Testis (tissue), 3 donors: ENCODE measurements around the gene VPS26B. TPM values are rescaled to one million over a fixed set of nuclear protein-coding genes. Genes with fewer than 3 reads are reported as not detected.

Experiments
- DNase-seq: peaks from one replicate; pipeline ENCODE4 v3.0.0-alpha.2; 2019
- H3K27ac ChIP-seq, 2 donors: fragments of 200-600 bp; sonication (generic); one replicate each; pipeline ENCODE4 v1.5.1; 2019
- H3K27me3 ChIP-seq: fragments of 200-600 bp; sonication (generic); one replicate; pipeline ENCODE4 v1.5.1; 2019
- H3K36me3 ChIP-seq: fragments of 200-600 bp; sonication (generic); one replicate; pipeline ENCODE4 v1.5.1; 2017; ENCODE audit warnings: low read depth; ENCODE audit errors: missing control alignments
- H3K4me1 ChIP-seq: fragments of 200-600 bp; sonication (generic); one replicate; pipeline ENCODE4 v1.5.1; 2019
- H3K4me3 ChIP-seq, 2 donors: fragments of 200-600 bp; sonication (generic); one replicate each; pipeline ENCODE4 v1.5.1; 2017 to 2019
- H3K9me3 ChIP-seq: fragments of 200-600 bp; sonication (generic); one replicate; pipeline ENCODE4 v1.5.1; 2017
- POLR2A ChIP-seq: fragments of 450-650 bp; IDR thresholded peaks from one replicate; pipeline ENCODE4 v1.6.1; 2017; ENCODE audit warnings: antibody characterized with exemption, mild to moderate bottlenecking, moderate library complexity
- WGBS, 2 donors: methylation state at CpG; one replicate each; pipeline ENCODE4 v1.1.5; 2018; 5-methylcytosine and 5-hydroxymethylcytosine counted together
- intact Hi-C: fragments of 100-400 bp; cut with DNase I; formaldehyde crosslinking; loops from one replicate; pipeline ENCODE4 v1.15.1; 2023; ENCODE audit warnings: low total_unique reads
- polyA plus RNA-seq: library from polyadenylated mRNA; stranded (reverse); fragments of 350-450 nt; fragmentation: Illumina TruSeq; extraction: RNeasy Lipid Tissue Mini Kit (QIAGEN cat#74804); gene quantifications from one replicate; pipeline ENCODE4 v1.2.3, GENCODE V29; 2014; ENCODE audit warnings: low read depth, low replicate concordance; ENCODE audit not compliant: insufficient read depth
- total RNA-seq, 2 donors: library from RNA; depleted of rRNA; stranded (reverse); fragments of >200 nt; gene quantifications; one replicate each; pipeline ENCODE4 v1.2.3, GENCODE V29; 2016
- TF ChIP-seq, protein P1 (sequence below), 3 experiments: fragments of 450-650 bp in 2 of 3; fragments of 200-600 bp in 1 of 3; sonication (generic) in 1 of 3; IDR thresholded peaks; one replicate each; pipeline ENCODE4 v1.5.1; 2016 to 2019; ENCODE audit warnings: antibody characterized with exemption in 3 of 3, mild to moderate bottlenecking in 2 of 3, moderate library complexity in 1 of 3

Gene VPS26B
- total and polyA plus RNA-seq, 3 donors from 2014 or later: 54.2 to 84.1 (median 74.0) TPM

- Histone ChIP-seq H3K36me3 (no peaks in the 10 kb centered on the region), H3K27ac (no peak overlapping the region), H3K4me1 (no peaks in the 10 kb centered on the region), H3K27me3 (no peaks in the 10 kb centered on the region), H3K9me3 (no peaks in the 10 kb centered on the region), H3K4me3 (no peak overlapping the region)
- WGBS, 2 donors: 88 to 89% methylated on average over 5 of the region's 5 CpGs
- intact Hi-C loops: no loop called here
- DNase-seq: no peak
- no peak for TF ChIP-seq POLR2A
- TF ChIP-seq, protein P1, sequence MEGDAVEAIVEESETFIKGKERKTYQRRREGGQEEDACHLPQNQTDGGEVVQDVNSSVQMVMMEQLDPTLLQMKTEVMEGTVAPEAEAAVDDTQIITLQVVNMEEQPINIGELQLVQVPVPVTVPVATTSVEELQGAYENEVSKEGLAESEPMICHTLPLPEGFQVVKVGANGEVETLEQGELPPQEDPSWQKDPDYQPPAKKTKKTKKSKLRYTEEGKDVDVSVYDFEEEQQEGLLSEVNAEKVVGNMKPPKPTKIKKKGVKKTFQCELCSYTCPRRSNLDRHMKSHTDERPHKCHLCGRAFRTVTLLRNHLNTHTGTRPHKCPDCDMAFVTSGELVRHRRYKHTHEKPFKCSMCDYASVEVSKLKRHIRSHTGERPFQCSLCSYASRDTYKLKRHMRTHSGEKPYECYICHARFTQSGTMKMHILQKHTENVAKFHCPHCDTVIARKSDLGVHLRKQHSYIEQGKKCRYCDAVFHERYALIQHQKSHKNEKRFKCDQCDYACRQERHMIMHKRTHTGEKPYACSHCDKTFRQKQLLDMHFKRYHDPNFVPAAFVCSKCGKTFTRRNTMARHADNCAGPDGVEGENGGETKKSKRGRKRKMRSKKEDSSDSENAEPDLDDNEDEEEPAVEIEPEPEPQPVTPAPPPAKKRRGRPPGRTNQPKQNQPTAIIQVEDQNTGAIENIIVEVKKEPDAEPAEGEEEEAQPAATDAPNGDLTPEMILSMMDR (IDR thresholded peaks at IDR 0.05): no peak
Observed at GRCh38 chr11:134266440-134266839, 42.0 kb downstream of the VPS26B start.

DNA sequence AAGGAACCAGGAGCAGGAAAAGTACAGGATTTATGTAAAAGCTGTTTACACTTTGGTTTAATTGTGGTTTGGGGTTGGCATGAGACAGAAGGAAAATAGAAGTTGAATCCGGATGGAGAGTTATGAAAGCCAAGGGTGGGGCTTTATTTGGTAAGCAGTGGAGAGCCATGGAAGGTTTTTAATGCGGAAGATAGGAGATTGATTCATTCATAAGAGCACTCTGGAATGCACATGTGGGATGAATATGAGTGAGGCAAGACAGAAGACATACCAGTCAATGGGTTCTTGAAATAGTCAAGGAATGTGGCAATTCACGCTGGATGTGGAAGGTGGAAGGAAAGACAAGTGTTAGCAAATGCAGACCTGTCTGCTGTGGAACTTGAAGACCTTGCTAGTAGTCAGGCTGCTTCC lies 42.4 kb downstream of the VPS26B start:
- intact Hi-C loops: no loop called here
- Histone ChIP-seq H3K4me3 (no peak overlapping the region), H3K36me3 (no peaks in the 10 kb centered on the region), H3K4me1 (no peaks in the 10 kb centered on the region), H3K27me3 (no peaks in the 10 kb centered on the region), H3K27ac (no peak overlapping the region), H3K9me3 (no peaks in the 10 kb centered on the region)
- TF ChIP-seq POLR2A: no peak
- TF ChIP-seq, protein P1 (IDR thresholded peaks at IDR 0.05): no peak
- no peak for DNase-seq
- WGBS, 2 donors: 55 to 72% methylated on average over 3 of the region's 3 CpGs

- no peak for DNase-seq
- Histone ChIP-seq H3K4me1 (no peaks in the 10 kb centered on the region), H3K36me3 (no peaks in the 10 kb centered on the region), H3K27me3 (no peaks in the 10 kb centered on the region), H3K4me3 (no peak overlapping the region), H3K9me3 (no peaks in the 10 kb centered on the region), H3K27ac (no peak overlapping the region)
- 82 to 83% methylated on average over 5 of the region's 5 CpGs for WGBS, 2 donors
- intact Hi-C loops: no loop called here
- no peak for TF ChIP-seq POLR2A
- TF ChIP-seq, protein P1 (IDR thresholded peaks at IDR 0.05): no peak
Observed at GRCh38 chr11:134267461-134267860, 43.0 kb downstream of the VPS26B start.

- no peak for DNase-seq
- no peaks in the 10 kb centered on the region for H3K4me1 ChIP-seq
- H3K27me3 ChIP-seq: no peaks in the 10 kb centered on the region
- WGBS, 2 donors: 86 to 88% methylated on average over 11 of the region's 11 CpGs
- no peak overlapping the region for H3K4me3 ChIP-seq
- no peak overlapping the region for H3K27ac ChIP-seq
- intact Hi-C loops: no loop called here
- TF ChIP-seq, protein P1 (IDR thresholded peaks at IDR 0.05): no peak
- TF ChIP-seq POLR2A: no peak
- no peaks in the 10 kb centered on the region for H3K9me3 ChIP-seq
- no peaks in the 10 kb centered on the region for H3K36me3 ChIP-seq
Observed at GRCh38 chr11:134267966-134268365, 43.5 kb downstream of the VPS26B start.

DNA sequence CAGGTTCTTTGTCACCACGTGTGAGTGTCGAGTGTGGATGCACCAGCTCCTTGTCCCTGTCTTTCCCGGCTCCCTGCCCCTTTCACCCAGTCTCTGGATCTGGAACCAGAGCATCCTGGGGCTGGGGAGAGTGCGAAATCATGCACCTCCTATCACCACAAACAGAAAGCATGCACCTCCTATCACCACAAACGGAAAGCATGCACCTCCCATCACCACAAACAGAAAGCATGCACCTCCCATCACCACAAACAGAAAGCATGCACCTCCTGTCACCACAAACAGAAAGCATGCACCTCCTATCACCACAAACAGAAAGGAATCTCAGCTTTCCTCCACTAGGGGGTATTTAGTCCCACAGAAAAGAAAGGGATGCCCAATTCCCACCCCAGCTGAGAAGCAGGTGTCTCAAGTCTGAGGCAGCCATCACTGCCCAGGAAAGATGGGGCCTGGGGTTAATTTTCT lies 45.8 kb downstream of the VPS26B start:
- intact Hi-C loops: loop anchor here (10.0 kb wide), 1 partner anchor 55 kb away; no protein-coding TSS in a partner anchor
- TF ChIP-seq POLR2A: no peak
- Histone ChIP-seq H3K4me3 (no peak overlapping the region), H3K27ac (no peak overlapping the region), H3K36me3 (no peaks in the 10 kb centered on the region), H3K9me3 (no peaks in the 10 kb centered on the region), H3K4me1 (no peaks in the 10 kb centered on the region), H3K27me3 (no peaks in the 10 kb centered on the region)
- WGBS, 2 donors: 56 to 60% methylated on average over 3 to 5 of the region's 5 CpGs
- no peak for DNase-seq
